Erythroblast (primary cell): ENCODE results near the gene MAN1A2.

Experiments
- GATA1 ChIP-seq: IDR thresholded peaks from 2 replicates; pipeline ENCODE4 v1.6.1; 2011; ENCODE audit warnings: low read depth, mild to moderate bottlenecking, control low read depth, low read length, moderate library complexity
- POLR2A ChIP-seq: IDR thresholded peaks from 2 replicates; pipeline ENCODE4 v1.6.1; 2011; ENCODE audit warnings: mild to moderate bottlenecking, low read length

DNA sequence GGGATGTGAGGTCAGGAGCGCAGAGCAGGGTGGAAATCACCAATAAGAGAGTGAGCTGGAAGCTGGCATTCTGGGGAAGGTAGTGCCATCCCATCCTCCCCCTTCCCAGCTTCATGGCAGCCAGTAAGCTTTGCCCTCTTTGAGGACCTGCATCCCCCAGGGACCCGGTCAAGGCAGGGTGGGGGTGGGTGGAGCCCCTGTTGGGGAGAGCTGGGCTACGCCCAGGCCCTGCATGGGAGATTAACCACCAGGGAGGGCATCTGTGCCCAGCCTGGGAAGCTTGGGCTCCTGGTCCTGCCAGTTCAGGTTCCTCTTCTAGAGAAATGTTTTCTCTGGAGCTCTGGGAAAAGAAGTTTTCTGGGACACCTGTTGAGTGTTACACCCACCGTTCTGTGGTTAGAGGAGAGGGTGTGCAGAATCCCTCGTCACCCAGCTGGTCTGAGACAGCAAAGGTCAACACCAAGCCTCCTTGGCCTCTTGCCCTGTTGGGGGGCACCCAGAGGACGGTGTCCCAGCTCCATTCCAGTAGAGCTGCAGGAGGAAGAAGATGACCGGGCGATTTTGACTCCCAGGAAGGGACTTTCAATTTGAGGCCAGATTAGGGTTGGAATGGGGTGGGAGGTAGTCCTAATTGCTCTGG is 208.5 kb downstream of the MAN1A2 start:
- TF ChIP-seq POLR2A (no peak), GATA1 (no peak)
